Type B pancreatic cell (in vitro differentiated cells): ENCODE measurements around the gene TACR1. TPM values are rescaled to one million over a fixed set of nuclear protein-coding genes. Genes with fewer than 3 reads are reported as not detected.

Experiments
- DNase-seq: peaks from one replicate; pipeline ENCODE4 v3.0.0; 2021; ENCODE audit warnings: mixed read lengths; ENCODE audit not compliant: unreplicated experiment; ENCODE audit errors: extremely low spot score
- H3K27ac Mint-ChIP-seq: 2 replicates; pipeline ENCODE4 v1.8.0; 2021; ENCODE audit warnings: mild to moderate bottlenecking, mixed read lengths
- H3K27me3 Mint-ChIP-seq: 2 replicates; pipeline ENCODE4 v1.8.0; 2021; ENCODE audit warnings: mixed read lengths
- H3K36me3 Mint-ChIP-seq: 2 replicates; pipeline ENCODE4 v1.8.0; 2021; ENCODE audit warnings: mixed read lengths
- H3K4me1 Mint-ChIP-seq: one replicate; pipeline ENCODE4 v1.8.0; 2021; ENCODE audit warnings: mixed read lengths; ENCODE audit not compliant: unreplicated experiment
- H3K4me3 Mint-ChIP-seq: 2 replicates; pipeline ENCODE4 v1.8.0; 2021; ENCODE audit warnings: mild to moderate bottlenecking, mixed read lengths
- H3K9me3 Mint-ChIP-seq: 2 replicates; pipeline ENCODE4 v1.8.0; 2021; ENCODE audit warnings: mixed read lengths
- CTCF ChIP-seq: fragments of 200-600 bp; sonication (generic); conservative IDR thresholded peaks from 2 replicates; pipeline ENCODE4 v1.5.0; 2021; ENCODE audit warnings: antibody characterized with exemption, mild to moderate bottlenecking
- total RNA-seq: library from RNA; stranded (reverse); gene quantifications from 2 replicates; pipeline ENCODE4 v1.2.1, GENCODE V29; 2021; ENCODE audit warnings: low replicate concordance

Gene TACR1
- total RNA-seq, 1 donor from 2014 or later, result 1.5 TPM

GRCh38 chr2:75094405-75094804, 104.9 kb downstream of the TACR1 start:
- no peak overlapping the region for H3K4me3 Mint-ChIP-seq
- no peak overlapping the region for H3K27ac Mint-ChIP-seq
- peaks cover under 1% of the 10 kb centered on the region for H3K27me3 Mint-ChIP-seq
- H3K36me3 Mint-ChIP-seq, result no peaks in the 10 kb centered on the region
- no peak for DNase-seq
- H3K4me1 Mint-ChIP-seq, result peaks cover 11% of the 10 kb centered on the region
- TF ChIP-seq CTCF, result no peak
- H3K9me3 Mint-ChIP-seq, result no peaks in the 10 kb centered on the region

GRCh38 chr2:75090770-75091515, 108.4 kb downstream of the TACR1 start:
- H3K4me1 Mint-ChIP-seq, result no peaks in the 10 kb centered on the region
- no peaks in the 10 kb centered on the region for H3K36me3 Mint-ChIP-seq
- no peak for DNase-seq
- no peaks in the 10 kb centered on the region for H3K9me3 Mint-ChIP-seq
- H3K27ac Mint-ChIP-seq, result no peak overlapping the region
- TF ChIP-seq CTCF, result no peak
- peaks cover 3% of the 10 kb centered on the region for H3K27me3 Mint-ChIP-seq
- no peak overlapping the region for H3K4me3 Mint-ChIP-seq

- TF ChIP-seq CTCF, result no peak
- H3K27ac Mint-ChIP-seq, result no peak overlapping the region
- H3K4me1 Mint-ChIP-seq, result no peaks in the 10 kb centered on the region
- H3K9me3 Mint-ChIP-seq, result no peaks in the 10 kb centered on the region
- H3K36me3 Mint-ChIP-seq, result no peaks in the 10 kb centered on the region
- DNase-seq, result no peak
- peaks cover 3% of the 10 kb centered on the region for H3K27me3 Mint-ChIP-seq
- H3K4me3 Mint-ChIP-seq, result no peak overlapping the region
These were observed 109.8 kb downstream of the TACR1 start for GRCh38 chr2:75089471-75089870.

- H3K36me3 Mint-ChIP-seq, result no peaks in the 10 kb centered on the region
- H3K27ac Mint-ChIP-seq, result no peak overlapping the region
- H3K4me1 Mint-ChIP-seq, result no peaks in the 10 kb centered on the region
- peaks cover 3% of the 10 kb centered on the region for H3K27me3 Mint-ChIP-seq
- H3K4me3 Mint-ChIP-seq, result no peak overlapping the region
- H3K9me3 Mint-ChIP-seq, result no peaks in the 10 kb centered on the region
- TF ChIP-seq CTCF, result no peak
- no peak for DNase-seq
These were observed 110.5 kb downstream of the TACR1 start for GRCh38 chr2:75088791-75089190.

- TF ChIP-seq CTCF, result no peak
- Mint-ChIP-seq H3K36me3 (no peaks in the 10 kb centered on the region), H3K27ac (no peak overlapping the region), H3K9me3 (no peaks in the 10 kb centered on the region), H3K4me3 (no peak overlapping the region), H3K27me3 (peaks cover 3% of the 10 kb centered on the region), H3K4me1 (no peaks in the 10 kb centered on the region)
- no peak for DNase-seq
These were observed 111.6 kb downstream of the TACR1 start for GRCh38 chr2:75087736-75088135.
